ENCODE results near the gene HCAR3.
"Not testable (repeated sequence)": the region's sequence is repeated elsewhere in the genome, so short reads cannot be mapped to it uniquely, and the experiment has no call there.

Gene HCAR3

DNA sequence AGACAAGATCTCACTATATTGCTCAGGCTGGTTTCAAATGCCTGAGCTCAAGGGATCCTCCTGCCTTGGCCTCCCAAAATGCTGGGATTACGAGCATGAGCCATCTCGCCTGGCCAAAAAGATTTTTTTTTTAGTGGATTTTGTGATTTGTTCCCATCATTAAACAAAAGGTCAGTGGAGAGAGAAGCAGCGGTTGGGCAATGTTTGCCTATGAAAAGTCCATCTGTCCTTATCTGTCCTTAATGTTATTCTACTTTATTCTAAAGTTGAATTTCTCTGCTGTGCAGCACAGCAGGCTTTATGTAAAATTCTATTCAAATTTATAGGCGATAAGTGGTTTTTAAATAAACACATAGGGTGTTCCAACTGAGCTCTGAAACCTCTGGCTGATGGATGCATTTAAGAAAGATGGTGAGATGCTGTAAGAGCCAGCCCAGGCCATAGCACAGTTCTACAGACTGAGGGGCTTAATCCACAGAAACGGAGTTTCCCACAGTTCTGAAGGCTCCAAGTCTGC, 32.3 kb downstream of the HCAR3 start (continued):
- TF ChIP-seq, protein P1, sequence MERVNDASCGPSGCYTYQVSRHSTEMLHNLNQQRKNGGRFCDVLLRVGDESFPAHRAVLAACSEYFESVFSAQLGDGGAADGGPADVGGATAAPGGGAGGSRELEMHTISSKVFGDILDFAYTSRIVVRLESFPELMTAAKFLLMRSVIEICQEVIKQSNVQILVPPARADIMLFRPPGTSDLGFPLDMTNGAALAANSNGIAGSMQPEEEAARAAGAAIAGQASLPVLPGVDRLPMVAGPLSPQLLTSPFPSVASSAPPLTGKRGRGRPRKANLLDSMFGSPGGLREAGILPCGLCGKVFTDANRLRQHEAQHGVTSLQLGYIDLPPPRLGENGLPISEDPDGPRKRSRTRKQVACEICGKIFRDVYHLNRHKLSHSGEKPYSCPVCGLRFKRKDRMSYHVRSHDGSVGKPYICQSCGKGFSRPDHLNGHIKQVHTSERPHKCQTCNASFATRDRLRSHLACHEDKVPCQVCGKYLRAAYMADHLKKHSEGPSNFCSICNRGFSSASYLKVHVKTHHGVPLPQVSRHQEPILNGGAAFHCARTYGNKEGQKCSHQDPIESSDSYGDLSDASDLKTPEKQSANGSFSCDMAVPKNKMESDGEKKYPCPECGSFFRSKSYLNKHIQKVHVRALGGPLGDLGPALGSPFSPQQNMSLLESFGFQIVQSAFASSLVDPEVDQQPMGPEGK (CRISPR knock-in tag; IDR thresholded peaks at IDR 0.05; ENCODE audit: borderline replicate concordance), result no peak
- TF ChIP-seq, protein P2, sequence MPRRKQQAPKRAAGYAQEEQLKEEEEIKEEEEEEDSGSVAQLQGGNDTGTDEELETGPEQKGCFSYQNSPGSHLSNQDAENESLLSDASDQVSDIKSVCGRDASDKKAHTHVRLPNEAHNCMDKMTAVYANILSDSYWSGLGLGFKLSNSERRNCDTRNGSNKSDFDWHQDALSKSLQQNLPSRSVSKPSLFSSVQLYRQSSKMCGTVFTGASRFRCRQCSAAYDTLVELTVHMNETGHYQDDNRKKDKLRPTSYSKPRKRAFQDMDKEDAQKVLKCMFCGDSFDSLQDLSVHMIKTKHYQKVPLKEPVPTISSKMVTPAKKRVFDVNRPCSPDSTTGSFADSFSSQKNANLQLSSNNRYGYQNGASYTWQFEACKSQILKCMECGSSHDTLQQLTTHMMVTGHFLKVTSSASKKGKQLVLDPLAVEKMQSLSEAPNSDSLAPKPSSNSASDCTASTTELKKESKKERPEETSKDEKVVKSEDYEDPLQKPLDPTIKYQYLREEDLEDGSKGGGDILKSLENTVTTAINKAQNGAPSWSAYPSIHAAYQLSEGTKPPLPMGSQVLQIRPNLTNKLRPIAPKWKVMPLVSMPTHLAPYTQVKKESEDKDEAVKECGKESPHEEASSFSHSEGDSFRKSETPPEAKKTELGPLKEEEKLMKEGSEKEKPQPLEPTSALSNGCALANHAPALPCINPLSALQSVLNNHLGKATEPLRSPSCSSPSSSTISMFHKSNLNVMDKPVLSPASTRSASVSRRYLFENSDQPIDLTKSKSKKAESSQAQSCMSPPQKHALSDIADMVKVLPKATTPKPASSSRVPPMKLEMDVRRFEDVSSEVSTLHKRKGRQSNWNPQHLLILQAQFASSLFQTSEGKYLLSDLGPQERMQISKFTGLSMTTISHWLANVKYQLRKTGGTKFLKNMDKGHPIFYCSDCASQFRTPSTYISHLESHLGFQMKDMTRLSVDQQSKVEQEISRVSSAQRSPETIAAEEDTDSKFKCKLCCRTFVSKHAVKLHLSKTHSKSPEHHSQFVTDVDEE (CRISPR knock-in tag; IDR thresholded peaks at IDR 0.05), result no peak

DNA sequence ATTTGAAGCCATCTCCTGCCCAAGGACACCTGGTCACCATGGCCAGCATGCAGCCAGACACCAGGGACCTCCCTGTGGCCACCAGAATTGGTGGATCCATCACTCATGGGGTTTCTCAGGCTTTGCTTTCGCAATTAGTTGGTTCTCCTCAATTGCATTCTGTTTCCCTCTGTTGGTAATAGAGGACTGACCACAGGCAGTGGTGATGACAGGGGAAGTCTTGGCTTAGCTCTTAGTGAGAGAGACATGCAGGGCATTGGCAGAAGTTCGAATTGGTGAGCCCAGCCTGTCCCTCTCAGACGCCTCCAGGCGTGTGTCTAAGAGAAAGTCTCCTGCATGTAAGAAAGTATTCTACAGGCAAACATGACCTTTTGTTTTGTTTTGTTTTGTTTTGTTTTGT, 34.8 kb downstream of the HCAR3 start:
- ATAC-seq, result no peak
- TF ChIP-seq TOX (CRISPR knock-in tag; IDR thresholded peaks at IDR 0.05; ENCODE audit: borderline replicate concordance) (no peak), ZNF565 (CRISPR knock-in tag; conservative IDR thresholded peaks at IDR 0.05; ENCODE audit: low read depth) (no peak), SNAI2 (CRISPR knock-in tag; IDR thresholded peaks at IDR 0.05) (no peak), ZC3H10 (CRISPR knock-in tag; IDR thresholded peaks at IDR 0.05) (no peak), ZFP30 (CRISPR knock-in tag; IDR thresholded peaks at IDR 0.05) (no peak), CSDC2 (CRISPR knock-in tag; IDR thresholded peaks at IDR 0.05) (no peak), ARNTL (CRISPR knock-in tag; IDR thresholded peaks at IDR 0.05; ENCODE audit: borderline replicate concordance, low read depth) (no peak), ZNF8 (CRISPR knock-in tag; IDR thresholded peaks at IDR 0.05) (no peak), ISL1 (CRISPR knock-in tag; IDR thresholded peaks at IDR 0.05) (no peak), ZNF70 (CRISPR knock-in tag; IDR thresholded peaks at IDR 0.05) (no peak), ZFP3 (CRISPR knock-in tag; IDR thresholded peaks at IDR 0.05) (no peak), TCF4 (CRISPR knock-in tag; IDR thresholded peaks at IDR 0.05; ENCODE audit: borderline replicate concordance) (no peak), OSR1 (CRISPR knock-in tag; IDR thresholded peaks at IDR 0.05) (no peak), ESRRG (CRISPR knock-in tag; IDR thresholded peaks at IDR 0.05) (no peak), PPARA (CRISPR knock-in tag; IDR thresholded peaks at IDR 0.05; ENCODE audit: borderline replicate concordance) (no peak)
- TF ChIP-seq, protein P3, sequence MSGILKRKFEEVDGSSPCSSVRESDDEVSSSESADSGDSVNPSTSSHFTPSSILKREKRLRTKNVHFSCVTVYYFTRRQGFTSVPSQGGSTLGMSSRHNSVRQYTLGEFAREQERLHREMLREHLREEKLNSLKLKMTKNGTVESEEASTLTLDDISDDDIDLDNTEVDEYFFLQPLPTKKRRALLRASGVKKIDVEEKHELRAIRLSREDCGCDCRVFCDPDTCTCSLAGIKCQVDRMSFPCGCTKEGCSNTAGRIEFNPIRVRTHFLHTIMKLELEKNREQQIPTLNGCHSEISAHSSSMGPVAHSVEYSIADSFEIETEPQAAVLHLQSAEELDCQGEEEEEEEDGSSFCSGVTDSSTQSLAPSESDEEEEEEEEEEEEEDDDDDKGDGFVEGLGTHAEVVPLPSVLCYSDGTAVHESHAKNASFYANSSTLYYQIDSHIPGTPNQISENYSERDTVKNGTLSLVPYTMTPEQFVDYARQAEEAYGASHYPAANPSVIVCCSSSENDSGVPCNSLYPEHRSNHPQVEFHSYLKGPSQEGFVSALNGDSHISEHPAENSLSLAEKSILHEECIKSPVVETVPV (CRISPR knock-in tag; IDR thresholded peaks at IDR 0.05), result no peak
- TF ChIP-seq, protein P4, sequence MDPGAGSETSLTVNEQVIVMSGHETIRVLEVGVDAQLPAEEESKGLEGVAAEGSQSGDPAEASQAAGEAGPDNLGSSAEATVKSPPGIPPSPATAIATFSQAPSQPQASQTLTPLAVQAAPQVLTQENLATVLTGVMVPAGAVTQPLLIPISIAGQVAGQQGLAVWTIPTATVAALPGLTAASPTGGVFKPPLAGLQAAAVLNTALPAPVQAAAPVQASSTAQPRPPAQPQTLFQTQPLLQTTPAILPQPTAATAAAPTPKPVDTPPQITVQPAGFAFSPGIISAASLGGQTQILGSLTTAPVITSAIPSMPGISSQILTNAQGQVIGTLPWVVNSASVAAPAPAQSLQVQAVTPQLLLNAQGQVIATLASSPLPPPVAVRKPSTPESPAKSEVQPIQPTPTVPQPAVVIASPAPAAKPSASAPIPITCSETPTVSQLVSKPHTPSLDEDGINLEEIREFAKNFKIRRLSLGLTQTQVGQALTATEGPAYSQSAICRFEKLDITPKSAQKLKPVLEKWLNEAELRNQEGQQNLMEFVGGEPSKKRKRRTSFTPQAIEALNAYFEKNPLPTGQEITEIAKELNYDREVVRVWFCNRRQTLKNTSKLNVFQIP (CRISPR knock-in tag; IDR thresholded peaks at IDR 0.05; ENCODE audit: borderline replicate concordance, low read depth), result no peak
- TF ChIP-seq, protein P5, sequence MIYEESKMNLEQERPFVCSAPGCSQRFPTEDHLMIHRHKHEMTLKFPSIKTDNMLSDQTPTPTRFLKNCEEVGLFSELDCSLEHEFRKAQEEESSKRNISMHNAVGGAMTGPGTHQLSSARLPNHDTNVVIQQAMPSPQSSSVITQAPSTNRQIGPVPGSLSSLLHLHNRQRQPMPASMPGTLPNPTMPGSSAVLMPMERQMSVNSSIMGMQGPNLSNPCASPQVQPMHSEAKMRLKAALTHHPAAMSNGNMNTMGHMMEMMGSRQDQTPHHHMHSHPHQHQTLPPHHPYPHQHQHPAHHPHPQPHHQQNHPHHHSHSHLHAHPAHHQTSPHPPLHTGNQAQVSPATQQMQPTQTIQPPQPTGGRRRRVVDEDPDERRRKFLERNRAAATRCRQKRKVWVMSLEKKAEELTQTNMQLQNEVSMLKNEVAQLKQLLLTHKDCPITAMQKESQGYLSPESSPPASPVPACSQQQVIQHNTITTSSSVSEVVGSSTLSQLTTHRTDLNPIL (CRISPR knock-in tag; IDR thresholded peaks at IDR 0.05; ENCODE audit: low read depth), result no peak
- TF ChIP-seq, protein P1 (CRISPR knock-in tag; IDR thresholded peaks at IDR 0.05; ENCODE audit: borderline replicate concordance), result no peak

DNA sequence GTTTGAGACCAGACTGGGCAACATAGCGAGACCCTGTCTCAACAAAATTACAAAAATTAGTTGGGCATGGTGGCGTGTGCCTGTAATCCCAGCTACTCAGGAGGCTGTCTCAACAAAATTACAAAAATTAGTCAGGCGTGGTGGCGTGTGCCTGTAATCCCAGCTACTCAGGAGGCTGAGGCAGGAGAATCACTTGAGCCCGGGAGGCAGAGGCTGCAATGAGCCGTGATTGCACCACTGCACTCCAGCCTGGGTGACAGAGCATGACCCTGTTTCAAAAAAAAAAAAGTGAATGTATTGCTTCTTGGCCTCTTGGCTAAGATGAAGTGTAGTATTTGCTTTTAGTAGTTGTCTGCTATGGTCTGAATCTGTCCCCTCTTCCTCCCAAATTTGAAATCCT, 35.6 kb downstream of the HCAR3 start:
- not testable (repeated sequence) for ATAC-seq

DNA sequence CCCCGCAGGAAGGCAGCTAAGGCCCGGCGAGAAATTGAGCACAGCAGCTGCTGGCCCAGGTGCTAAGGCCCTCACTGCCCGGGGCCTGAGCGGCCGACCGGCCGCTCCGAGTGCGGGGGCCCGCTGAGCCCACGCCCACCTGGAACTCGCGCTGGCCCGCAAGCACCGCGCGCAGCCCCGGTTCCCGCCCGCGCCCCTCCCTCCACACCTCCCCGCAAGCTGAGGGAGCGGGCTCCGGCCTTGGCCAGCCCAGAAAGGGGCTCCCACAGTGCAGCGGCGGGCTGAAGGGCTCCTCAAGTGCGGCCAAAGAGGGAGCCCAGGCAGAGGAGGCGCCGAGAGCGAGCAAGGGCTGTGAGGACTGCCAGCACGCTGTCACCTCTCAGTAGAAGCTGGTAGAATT, 39.8 kb downstream of the HCAR3 start:
- ATAC-seq, result not testable (repeated sequence)

DNA sequence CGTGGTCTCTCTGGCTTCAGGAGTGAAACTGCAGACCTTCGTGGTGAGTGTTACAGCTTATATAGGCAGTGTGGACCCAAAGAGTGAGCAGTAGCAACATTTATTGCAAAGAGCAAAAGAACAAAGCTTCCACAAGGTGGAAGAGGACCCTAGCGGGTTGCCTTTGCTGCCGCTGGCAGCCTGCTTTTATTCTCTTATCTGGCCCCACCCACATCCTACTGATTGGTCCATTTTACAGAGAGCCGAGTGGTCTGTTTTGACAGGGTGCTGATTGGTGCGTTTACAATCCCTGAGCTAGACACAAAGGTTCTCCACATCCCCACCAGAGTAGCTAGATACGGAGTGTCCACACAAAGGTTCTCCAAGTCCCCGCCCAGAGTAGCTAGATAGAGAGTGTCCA, 40.6 kb downstream of the HCAR3 start:
- not testable (repeated sequence) for ATAC-seq

All from SK-N-SH treated with all-trans-retinoic acid at 6 μM for 48 hours (cell line).